Measurements from ENCODE around the gene GRIPAP1. TPM values are rescaled to one million over a fixed set of nuclear protein-coding genes. Genes with fewer than 3 reads are reported as not detected.

Gene GRIPAP1
- total RNA-seq, 3 donors from 2014 or later (not counting 1 experiment from before 2014, with no cell fraction given) = 120 to 141 (median 131) TPM

DNA sequence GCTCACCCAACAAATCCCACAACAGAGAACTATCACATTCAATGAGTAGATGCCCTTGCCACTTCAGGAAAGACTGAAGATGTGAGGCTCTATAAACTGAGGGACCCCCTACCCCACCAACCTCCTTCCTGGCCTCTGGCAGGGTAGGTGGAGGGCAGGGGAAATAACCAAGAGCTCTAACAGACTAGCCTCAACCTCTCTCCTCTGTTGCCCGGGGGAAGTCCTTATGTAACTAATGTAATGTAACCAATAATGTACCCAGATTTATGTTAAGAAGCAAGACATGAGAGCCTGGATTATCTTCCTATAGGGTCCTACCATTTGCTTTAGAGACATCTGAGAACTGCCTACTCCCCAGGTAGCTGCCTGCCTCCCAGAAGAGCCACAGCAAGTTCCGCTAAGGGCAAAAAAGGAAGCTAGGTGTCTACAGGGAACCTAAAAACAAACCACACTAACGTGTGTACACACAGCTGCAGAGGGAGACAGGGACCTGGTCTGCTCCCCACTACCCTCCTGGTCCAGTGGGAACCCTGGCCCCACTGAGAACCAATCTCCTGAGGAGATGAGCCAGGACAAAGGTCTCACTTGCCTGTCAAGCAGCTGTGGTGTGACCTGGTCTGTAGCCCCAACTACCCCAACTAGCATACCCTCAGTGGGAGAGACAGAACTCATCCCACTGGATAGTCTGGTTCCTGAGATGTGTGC, 62.4 kb downstream of the GRIPAP1 start:
- Histone ChIP-seq H3K4me3 (ENCODE audit: low read length) (no peak overlapping the region), H3K4me1 (ENCODE audit: control insufficient read depth, insufficient read depth, low read length) (peaks cover 81% of the 10 kb centered on the region), H3K27me3 (ENCODE audit: control insufficient read depth, insufficient read depth, low read length) (no peaks in the 10 kb centered on the region), H3K36me3 (ENCODE audit: control insufficient read depth, insufficient read depth, low read length) (peaks cover 7% of the 10 kb centered on the region), H3K9me3 (ENCODE audit: control insufficient read depth, insufficient read depth, low read length) (no peaks in the 10 kb centered on the region), H3K27ac (ENCODE audit: low read length) (peak overlapping the region; percentile 99)
- H3K27ac Mint-ChIP-seq = peak overlapping the region; percentile 95 to 97
- intact Hi-C loops (cut with micrococcal nuclease) = loop anchor here (10.0 kb wide), 1 partner anchor 225 kb away; no protein-coding TSS in a partner anchor
- TF ChIP-seq, protein P1, sequence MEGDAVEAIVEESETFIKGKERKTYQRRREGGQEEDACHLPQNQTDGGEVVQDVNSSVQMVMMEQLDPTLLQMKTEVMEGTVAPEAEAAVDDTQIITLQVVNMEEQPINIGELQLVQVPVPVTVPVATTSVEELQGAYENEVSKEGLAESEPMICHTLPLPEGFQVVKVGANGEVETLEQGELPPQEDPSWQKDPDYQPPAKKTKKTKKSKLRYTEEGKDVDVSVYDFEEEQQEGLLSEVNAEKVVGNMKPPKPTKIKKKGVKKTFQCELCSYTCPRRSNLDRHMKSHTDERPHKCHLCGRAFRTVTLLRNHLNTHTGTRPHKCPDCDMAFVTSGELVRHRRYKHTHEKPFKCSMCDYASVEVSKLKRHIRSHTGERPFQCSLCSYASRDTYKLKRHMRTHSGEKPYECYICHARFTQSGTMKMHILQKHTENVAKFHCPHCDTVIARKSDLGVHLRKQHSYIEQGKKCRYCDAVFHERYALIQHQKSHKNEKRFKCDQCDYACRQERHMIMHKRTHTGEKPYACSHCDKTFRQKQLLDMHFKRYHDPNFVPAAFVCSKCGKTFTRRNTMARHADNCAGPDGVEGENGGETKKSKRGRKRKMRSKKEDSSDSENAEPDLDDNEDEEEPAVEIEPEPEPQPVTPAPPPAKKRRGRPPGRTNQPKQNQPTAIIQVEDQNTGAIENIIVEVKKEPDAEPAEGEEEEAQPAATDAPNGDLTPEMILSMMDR (IDR thresholded peaks at IDR 0.05) = no peak
- H3K9me3 Mint-ChIP-seq = no peaks in the 10 kb centered on the region
- ATAC-seq (no peak), DNase-seq (peak in 1 of 2 donors; percentile 64)
- 0% methylated on average over 2 of the region's 3 CpGs for WGBS (ENCODE audit: insufficient coverage)
- H3K36me3 Mint-ChIP-seq = no peaks in the 10 kb centered on the region
- peaks cover 70 to 86% of the 10 kb centered on the region in 2 donors for H3K4me1 Mint-ChIP-seq
- peak overlapping the region; percentile 82 for H3K4me3 Mint-ChIP-seq
- peaks cover 0 to 6% of the 10 kb centered on the region in 2 donors for H3K27me3 Mint-ChIP-seq (ENCODE audit: low read depth in 2 of 2)

GRCh38 chrX:48938721-48939425, 63.2 kb downstream of the GRIPAP1 start:
- TF ChIP-seq, protein P1 (IDR thresholded peaks at IDR 0.05) = no peak
- H3K27ac Mint-ChIP-seq = peak overlapping the region; percentile 95 to 97
- WGBS (ENCODE audit: insufficient coverage) = 0% methylated on average over 1 of the region's 1 CpG
- no peaks in the 10 kb centered on the region for H3K27me3 ChIP-seq (ENCODE audit: control insufficient read depth, insufficient read depth, low read length)
- peaks cover 85% of the 10 kb centered on the region for H3K4me1 ChIP-seq (ENCODE audit: control insufficient read depth, insufficient read depth, low read length)
- peaks cover 15% of the 10 kb centered on the region for H3K36me3 ChIP-seq (ENCODE audit: control insufficient read depth, insufficient read depth, low read length)
- peaks cover 2% of the 10 kb centered on the region for H3K36me3 Mint-ChIP-seq
- peak in 1 of 2 donors; percentile 87 for DNase-seq
- peak overlapping the region; percentile 82 for H3K4me3 Mint-ChIP-seq
- no peak overlapping the region for H3K4me3 ChIP-seq (ENCODE audit: low read length)
- intact Hi-C loops (cut with micrococcal nuclease) = loop anchor here (10.0 kb wide), 1 partner anchor 224 kb away; no protein-coding TSS in a partner anchor
- H3K27me3 Mint-ChIP-seq (ENCODE audit: low read depth in 2 of 2) = peaks cover 0 to 6% of the 10 kb centered on the region in 2 donors
- ATAC-seq = peak; percentile 25 to 39 (median 29)
- peaks cover 70 to 87% of the 10 kb centered on the region in 2 donors for H3K4me1 Mint-ChIP-seq
- peak overlapping the region; percentile 99 for H3K27ac ChIP-seq (ENCODE audit: low read length)
- H3K9me3 Mint-ChIP-seq = no peaks in the 10 kb centered on the region
- H3K9me3 ChIP-seq (ENCODE audit: control insufficient read depth, insufficient read depth, low read length) = no peaks in the 10 kb centered on the region

- DNase-seq = peak; percentile 78 to 92
- H3K36me3 ChIP-seq (ENCODE audit: control insufficient read depth, insufficient read depth, low read length) = peaks cover 16% of the 10 kb centered on the region
- peak overlapping the region; percentile 82 for H3K4me3 Mint-ChIP-seq
- TF ChIP-seq, protein P1 (IDR thresholded peaks at IDR 0.05) = peak; percentile 33
- 1% methylated on average over 8 of the region's 9 CpGs for WGBS (ENCODE audit: insufficient coverage)
- peaks cover 60 to 79% of the 10 kb centered on the region in 2 donors for H3K4me1 Mint-ChIP-seq
- H3K27ac ChIP-seq (ENCODE audit: low read length) = peak overlapping the region; percentile 99
- H3K36me3 Mint-ChIP-seq = peaks cover 7% of the 10 kb centered on the region
- H3K4me1 ChIP-seq (ENCODE audit: control insufficient read depth, insufficient read depth, low read length) = peaks cover 85% of the 10 kb centered on the region
- H3K9me3 Mint-ChIP-seq = no peaks in the 10 kb centered on the region
- peak overlapping the region; percentile 19 for H3K4me3 ChIP-seq (ENCODE audit: low read length)
- H3K27me3 Mint-ChIP-seq (ENCODE audit: low read depth in 2 of 2) = peaks cover 0 to 6% of the 10 kb centered on the region in 2 donors
- H3K27me3 ChIP-seq (ENCODE audit: control insufficient read depth, insufficient read depth, low read length) = no peaks in the 10 kb centered on the region
- peak overlapping the region; percentile 95 to 97 for H3K27ac Mint-ChIP-seq
- peak; percentile 72 to 89 (median 86) for ATAC-seq
- intact Hi-C loops (cut with micrococcal nuclease) = loop anchor here (1.0 to 10.0 kb wide), 3 partner anchors 18 to 222 kb away; partner anchors contain the start of genes OTUD5 and PIM2
- H3K9me3 ChIP-seq (ENCODE audit: control insufficient read depth, insufficient read depth, low read length) = no peaks in the 10 kb centered on the region
Measured at GRCh38 chrX:48937054-48937907, 64.8 kb downstream of the GRIPAP1 start.
